NCI-H2196 treated with DMSO at 0.1 percent for 48 hours (cell line): ENCODE measurements around the gene ELAC2.

ENCODE experiments used
- DNase-seq: peaks from one replicate; lab custom pipeline; 2025; ENCODE audit not compliant: unreplicated experiment; lab: John Stamatoyannopoulos, UW

ELAC2 gene

DNA sequence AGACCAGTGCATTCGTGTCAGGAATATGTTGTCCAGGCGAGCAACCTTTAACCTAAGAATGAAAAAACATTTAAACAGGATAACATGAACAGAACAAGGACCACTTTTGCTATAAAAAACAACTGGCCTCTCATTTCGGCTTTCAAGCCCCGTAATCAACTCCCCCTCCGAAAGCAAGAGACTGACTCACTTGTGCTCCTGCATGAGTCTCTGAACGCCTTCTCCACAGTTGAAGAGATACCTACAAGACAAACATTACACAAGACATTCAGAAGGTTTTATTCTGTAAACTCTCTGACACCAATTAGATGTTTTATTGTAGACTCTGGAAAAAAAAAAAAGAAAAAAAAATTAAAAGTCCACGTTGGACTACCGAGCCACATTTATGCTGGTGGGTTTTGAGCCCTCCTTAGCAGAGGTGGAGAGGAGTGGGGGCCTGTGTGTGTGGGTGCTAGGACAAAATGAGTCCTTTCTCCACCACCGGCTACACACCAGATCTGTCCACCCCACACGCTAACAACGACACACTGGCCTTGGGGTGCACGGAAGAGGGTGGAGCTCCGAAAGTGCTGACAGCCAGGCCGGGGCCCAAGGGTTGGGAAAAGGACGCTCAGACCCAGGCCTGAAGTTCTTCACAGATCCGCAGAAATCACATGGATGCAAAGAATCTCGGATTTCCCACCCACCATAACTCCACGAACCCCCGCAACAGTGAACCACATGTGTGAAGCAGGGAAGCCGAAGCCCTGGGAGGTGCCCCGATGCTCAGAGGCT lies 759 bp downstream of the ELAC2 start:
- DNase-seq, result no peak

DNA sequence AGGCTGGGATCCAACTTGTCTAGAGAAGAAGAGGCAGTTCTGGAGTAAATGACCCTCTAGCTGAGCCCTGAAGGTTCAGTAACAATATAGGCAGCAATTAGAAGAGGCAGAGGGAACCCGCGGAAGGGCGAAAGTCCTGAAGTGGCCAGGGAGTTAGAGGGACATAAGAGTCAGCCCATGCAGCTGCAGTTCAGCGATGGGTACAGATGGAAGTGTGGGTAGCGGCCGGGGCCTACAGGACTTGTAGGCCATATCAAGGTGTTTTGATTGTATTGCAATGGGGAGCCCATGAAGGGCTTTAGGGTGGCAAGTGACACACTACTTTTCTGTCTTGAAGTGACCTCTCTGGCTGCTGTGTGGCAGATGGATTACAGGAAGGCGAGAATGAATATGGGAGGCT lies 3.0 kb downstream of the ELAC2 start:
- no peak for DNase-seq

- no peak for DNase-seq
Observed at GRCh38 chr17:13010959-13011358, 6.9 kb downstream of the ELAC2 start.

GRCh38 chr17:13008461-13008860 lies 9.4 kb downstream of the ELAC2 start:
- DNase-seq, result no peak

- no peak for DNase-seq
Observed at GRCh38 chr17:13005530-13005929, 12.3 kb downstream of the ELAC2 start.

DNA sequence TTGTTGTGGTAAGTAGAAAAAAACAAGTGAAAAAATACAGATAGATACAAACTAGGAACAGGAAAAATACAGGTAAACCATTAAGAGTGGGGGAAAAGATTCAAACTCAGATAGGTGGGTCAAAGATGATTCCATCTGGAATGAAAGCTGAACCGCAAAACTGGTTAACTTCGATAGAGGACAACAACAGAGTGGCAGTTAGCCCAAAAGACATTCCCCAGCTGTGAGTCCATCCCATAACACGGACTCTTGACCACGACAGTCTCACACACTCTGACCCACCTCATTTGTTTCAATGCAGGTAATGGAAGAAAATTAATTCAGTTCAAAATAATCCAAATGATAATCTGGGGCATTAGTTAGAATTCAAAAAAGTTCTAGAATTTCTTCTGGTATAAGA lies 13.5 kb downstream of the ELAC2 start:
- no peak for DNase-seq

- no peak for DNase-seq
Observed at GRCh38 chr17:13003927-13004326, 13.9 kb downstream of the ELAC2 start.

DNA sequence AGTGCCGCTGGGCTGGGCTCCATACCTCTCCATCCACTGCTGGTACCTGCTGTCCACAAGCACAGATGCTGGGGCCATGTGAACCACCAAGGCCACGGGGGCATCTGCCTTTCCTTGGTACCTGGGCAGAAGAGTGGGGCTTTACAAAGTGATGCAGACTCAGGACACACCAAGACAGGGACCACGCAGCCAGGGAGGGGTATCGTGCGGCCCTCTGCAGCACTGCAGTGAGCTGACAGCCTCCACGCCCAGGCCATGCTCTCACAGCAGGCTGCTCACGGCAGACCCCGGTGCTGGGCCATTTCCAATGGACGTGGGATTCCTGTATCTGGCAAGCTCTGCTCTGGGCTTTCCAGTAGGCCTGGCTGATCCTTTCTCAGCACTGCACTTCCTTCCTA lies 14.4 kb downstream of the ELAC2 start:
- DNase-seq, result no peak

GRCh38 chr17:13002761-13003453 lies 14.9 kb downstream of the ELAC2 start:
- no peak for DNase-seq

DNA sequence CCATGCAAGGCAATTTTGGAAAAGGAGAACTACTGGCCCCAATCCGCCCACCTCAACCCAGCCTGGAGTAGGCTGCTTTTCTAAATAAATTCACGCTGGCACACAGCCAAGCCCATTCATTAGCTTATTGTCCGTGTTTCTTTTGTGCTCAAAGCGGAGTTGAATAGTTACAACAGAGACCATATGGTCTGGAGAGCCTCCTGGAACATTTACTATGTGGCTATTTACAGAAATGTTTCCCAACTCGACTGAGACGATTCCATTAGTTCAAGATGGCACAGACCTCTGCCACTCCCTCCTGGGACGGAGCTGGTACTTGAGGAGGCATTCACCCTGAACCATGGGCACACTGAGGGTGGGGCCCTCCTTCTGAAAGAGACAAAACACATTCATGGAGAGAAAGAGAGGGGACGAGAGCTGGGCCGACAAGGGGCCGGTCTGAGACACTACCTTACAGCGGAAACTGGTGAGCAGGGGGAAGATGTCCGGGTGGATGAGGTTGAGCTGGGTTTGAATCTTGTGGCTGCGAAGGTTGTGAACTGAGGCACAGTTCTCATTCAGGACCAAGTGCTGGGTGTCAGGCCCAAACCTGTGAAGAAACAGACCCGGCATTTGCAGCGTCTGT lies 15.7 kb downstream of the ELAC2 start:
- DNase-seq, result no peak

DNA sequence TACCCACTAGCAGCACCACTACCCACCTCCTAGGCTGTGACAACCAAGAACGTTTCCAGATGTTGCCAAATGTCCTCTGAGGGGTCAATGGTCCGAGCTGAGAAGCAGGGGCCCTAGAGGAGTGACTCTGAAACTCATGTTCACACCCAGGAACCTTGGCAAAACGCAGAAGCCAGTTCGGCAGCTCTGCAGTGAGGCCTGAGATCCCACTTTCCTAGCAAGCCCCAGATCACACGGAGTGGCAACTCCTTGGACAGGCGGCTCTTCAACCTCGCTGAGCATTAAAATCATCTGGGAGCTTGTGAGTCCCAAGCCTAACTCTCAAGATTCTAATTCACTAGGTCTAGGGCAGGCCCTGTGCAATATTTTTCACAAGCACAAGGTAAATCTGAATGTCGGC lies 17.3 kb downstream of the ELAC2 start:
- DNase-seq, result no peak

DNA sequence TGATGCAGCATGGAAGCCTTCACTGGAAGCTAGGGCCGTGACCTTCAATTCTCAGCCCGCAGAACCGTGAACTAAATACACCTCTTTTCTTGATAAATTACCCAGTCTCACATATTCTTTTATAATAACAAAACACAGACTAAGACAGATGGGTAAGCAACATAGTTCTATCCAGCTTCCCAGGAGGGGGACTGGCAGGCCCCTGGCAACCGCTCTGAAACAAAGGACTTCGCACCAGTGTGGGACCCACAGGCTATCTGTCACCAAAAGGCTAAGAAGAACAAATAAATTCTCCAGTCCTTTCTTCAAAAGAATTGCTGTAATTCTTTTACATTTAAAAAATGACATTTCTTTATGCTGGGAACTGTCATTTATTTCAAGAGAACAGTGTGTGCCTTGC lies 19.0 kb downstream of the ELAC2 start:
- no peak for DNase-seq

GRCh38 chr17:12998461-12998860 lies 19.4 kb downstream of the ELAC2 start:
- DNase-seq, result no peak

DNA sequence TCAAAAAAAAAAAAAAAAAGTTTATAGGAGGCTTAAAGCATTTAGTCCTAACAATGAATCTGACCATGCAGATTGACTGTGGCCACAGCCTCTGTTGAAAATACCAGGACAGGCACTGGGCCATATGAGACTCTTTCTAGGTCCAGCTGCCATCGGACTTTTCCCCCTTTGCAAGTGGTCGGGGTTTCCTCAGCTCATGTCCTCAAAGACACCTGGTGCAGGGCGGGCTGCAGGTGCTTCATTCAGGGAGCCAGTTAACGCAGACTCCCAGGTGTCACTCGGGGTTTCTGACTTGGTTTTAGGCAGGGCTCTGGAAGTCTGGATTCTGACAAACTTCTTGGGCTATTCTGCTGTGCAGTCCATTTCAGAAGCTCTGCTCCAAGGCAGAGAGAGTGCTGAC lies 20.9 kb downstream of the ELAC2 start:
- DNase-seq, result no peak

DNA sequence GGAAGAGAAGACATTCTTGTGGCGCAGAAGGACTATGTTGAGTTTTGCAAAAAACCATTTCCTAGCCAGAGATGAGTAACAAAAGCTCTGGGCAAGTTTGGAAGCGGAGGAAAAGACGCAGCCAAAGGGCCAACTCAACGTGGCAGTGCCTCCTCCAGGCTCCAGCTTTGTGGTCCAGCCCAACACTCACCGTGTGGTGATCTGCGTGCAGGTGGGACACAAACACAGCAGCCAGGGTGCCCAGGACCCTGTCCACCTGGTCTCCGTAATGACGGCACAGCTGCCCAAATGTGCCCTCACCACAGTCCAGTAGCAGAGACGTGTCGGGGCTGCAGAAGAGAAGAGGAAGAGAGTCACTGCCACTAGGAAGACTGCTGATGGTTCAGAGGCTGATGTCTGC lies 21.5 kb downstream of the ELAC2 start:
- no peak for DNase-seq

DNA sequence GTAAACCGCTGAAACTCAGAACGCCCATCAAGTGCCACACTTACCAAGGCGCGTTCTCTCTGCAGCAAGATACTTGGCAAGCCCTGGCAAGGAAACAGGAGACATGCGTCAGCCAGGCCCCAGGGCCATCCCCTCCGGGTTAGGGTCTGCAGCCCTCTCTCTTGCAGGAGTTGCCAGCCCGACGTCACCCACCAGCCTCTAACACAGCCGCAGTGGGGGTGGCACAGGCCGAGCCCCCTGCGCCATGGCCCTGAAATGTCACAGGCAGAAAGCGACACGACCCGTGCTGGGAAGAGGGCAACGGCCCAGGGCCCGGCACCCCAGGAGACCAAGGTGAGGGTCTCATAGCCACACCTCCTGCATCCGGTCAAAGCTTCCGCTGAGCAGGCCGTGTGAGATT lies 21.9 kb downstream of the ELAC2 start:
- no peak for DNase-seq

DNA sequence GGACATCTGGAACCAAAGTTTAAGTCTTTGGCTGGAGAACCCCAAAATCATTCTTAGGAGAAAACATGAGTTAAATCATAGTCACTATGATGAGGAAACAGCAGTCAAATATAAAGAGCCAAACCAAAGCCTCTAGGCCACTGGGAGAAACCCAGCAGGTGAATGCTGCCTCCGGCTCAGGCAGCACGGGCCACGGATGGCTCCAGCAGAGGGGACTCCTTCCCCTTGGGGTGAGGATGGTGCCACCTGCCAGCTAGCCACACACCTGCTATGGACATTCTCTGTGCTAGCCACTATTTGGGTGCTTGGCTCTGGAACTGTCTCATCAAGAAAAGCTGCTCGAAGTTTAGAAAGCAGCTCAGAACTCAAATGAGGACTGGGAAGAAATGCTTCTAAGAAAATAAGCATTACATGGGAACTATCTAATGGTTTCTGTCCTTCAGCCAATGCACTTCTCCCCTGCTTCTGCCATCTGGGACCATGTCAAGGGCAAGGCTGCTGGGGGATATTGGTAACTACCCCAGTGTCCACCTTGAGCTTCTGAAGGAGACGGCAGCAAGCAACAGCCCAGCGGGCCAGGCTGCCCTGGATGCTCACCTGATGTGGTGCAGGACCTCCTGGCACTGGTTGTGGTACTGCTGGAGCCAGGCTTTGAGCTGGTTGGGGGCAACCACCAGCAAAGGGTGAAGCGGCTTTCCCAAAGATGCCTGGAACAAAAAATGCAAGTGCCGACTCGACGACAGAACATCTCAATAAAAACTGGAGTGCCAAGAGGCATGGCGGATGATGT lies 22.5 kb downstream of the ELAC2 start:
- DNase-seq, result no peak

DNA sequence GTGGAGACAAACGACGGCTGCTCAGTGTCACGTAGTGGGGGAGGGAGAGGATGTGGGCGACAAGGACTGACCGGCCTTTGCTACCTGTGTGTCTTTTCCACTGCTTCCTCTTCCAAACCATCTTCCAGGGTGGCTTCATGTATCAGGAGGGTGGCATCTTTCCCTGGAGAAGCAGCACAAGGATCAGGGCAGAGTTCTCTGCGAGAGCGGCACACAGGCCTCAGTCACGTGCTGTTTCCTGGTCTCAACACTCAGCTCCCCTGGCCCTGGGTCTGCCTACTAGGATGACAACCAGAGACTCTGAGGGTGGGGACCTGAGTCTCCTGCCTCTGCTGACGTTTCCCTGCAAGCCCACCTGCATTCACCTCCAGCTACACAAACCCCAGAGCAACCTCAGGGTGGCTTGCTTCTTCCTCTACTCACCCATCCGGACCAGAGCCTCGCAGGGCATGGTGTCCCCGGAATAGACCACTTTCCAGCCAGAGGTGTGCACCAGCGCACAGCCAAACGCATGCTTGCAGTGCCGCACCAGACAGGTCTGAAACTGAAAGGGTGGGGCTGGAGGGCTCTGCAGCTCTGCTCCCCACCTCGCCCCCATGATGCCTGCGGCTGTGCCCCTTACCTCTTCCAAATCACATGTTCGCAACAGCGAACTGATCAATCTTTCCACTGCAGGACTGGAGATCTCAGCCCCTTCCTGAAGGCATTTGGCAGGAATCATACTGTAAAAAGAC lies 23.3 kb downstream of the ELAC2 start:
- no peak for DNase-seq

DNA sequence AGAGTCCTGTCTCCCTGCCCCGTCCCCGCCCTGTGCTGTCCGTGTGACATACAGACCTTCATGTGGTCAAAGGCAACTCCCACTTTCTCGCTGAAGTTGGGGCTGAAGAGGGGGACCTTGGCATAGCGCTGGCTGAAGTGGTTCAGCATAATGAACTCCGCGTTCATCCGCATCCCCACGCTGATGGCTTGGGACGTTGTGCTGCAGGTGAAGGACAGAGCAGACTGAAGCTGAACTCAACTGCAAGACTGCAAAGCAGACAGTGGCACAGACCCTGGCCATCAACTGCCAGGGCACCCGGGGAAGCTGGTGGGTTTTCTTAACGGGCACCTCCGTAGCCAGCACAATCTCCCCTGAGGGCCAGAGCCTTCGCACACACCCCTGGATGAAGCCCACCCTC lies 24.2 kb downstream of the ELAC2 start:
- DNase-seq, result no peak

- DNase-seq, result no peak
Observed at GRCh38 chr17:12992676-12993075, 25.2 kb downstream of the ELAC2 start.

DNA sequence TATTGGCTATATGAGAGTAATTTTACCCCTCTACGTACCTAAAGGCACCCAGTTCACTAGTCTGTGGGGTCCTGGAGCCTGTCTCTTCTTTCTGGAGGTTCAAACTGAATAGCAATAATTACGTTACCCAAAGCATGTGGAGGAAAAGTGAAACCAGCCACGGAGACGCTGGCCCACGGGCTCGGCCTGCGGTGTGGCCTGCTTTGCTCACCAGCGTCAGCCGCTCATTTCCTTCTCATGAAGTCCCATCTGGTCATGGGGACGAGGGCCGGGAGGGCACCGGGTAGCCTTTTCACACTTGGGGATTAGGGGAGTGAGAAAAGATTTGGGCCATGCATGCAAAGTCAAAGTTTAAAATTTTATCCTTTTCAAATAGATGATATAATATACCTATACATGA lies 26.9 kb downstream of the ELAC2 start:
- DNase-seq, result no peak
